ENCODE measurements around the gene THEMIS2.

- TF ChIP-seq CTCF (IDR thresholded peaks at IDR 0.05) (no peak), POLR2A (IDR thresholded peaks at IDR 0.05) (no peak)
These were observed 7.2 kb downstream of the THEMIS2 start for GRCh38 chr1:27879374-27880082.
